NCI-H82 (cell line): ENCODE results near the gene NRBP1.
"Not testable (repeated sequence)": the region's sequence is repeated elsewhere in the genome, so short reads cannot be mapped to it uniquely, and the experiment has no call there.

Source experiments
- DNase-seq: peaks from one replicate; lab custom pipeline; 2025; lab: John Stamatoyannopoulos, UW

NRBP1 gene

DNA sequence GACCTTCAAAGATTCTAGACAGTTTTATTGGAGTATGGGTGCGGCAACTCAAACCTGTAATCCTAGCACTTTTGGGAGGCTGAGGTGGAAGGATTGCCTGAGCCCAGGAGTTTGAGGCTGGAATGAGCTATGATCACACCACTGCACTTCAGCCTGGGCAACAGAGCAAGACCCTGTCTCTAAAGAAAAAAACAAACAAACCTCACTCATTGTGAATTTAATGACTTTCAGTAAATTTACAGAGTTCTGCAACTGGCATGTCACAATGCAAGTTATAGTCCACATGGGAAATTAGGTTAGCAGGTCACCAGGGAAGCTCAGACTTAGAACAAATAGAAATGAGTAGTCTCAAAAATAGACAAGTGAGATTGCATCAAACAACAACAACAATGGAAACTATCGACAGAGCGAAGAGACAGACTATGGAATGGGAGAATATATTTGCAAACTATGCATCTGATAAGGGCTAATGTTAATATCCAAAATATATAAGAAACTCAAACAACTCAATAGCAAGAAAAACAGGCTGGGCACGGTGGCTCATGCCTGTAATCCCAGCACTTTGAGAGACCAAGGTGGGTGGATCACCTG is 6.7 kb upstream of the NRBP1 start:
- DNase-seq = no peak

DNA sequence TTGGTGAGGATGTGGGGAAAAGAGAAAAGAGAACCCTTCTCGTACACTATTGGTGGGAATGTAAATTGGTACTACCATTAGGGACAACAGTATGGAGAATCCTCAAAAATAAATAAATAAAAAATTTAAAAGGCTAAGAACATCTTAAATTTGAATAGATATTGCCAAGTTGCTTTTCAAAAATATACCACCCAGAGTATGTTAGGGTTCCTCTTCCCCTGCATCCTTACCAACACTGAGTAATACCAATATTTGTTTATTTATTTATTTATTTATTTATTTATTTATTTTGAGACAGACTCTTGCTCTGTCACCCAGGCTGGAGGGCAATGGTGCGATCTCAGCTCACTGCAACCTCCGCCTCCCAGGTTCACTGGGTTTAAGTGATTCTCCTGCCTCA is 5.5 kb upstream of the NRBP1 start:
- DNase-seq = no peak

DNA sequence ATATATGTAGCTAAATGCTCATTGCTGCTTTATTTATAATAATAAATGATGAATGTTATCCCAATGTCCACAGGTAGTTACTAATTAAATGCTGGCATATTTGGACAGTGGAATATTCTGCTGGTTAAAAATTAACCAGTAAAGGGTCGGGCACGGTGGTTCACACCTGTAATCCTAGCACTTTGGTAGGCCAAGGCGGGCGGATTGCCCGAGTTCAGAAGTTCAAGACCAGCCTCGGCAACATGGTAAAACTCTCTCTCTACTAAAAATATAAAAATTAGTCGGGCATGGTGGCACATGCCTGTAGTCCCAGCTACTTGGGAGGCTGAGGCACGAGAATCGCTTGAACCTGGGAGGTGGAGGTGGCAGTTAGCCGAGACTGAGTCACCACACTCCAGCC is 3.4 kb upstream of the NRBP1 start:
- DNase-seq = not testable (repeated sequence)

DNA sequence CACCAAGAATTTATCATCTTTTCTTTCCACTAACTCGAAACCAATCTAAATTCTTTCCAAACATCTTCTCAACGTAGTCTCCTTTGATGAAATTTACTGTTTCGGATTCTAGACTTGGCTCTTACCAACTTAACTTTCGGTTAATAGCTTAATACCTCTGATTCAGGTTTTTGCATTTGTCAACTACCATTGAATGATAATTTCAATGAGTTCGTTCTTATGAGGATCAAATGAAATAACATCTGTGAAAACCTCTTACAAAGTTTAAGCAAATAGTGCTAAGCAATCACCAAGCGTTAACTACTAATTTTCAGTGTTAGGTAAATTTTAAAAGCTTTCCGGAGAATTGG is 593 bp upstream of the NRBP1 start:
- DNase-seq = no peak

DNA sequence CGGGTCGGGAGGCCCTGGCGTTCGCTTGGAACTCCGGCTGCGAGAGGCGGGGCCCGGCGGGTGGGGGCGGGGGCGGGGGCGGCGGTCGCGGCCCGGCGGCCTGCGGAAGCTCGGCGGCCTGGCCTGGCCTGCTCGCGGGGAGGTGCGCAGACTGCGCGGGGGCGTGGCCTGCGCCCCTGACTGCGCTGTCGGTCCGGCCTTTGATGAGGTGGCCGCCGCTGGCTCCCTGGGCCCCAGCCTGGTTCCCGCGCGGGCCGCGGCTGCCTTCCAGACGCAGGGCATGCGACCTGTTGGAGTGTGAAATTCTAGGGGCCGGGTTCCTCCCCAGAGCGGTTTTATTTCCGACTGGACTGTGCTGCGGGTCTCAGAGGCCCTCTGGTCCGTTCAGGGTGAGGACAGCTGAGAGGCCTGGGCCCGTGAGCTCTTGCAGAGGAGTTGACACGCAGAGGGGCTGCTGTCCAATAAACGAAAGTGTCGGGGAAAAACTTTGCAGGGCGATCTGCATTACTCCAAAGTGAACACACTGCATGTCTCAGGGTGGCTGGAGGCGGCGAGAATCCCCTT is 629 bp downstream of the NRBP1 start:
- peak; percentile 88 for DNase-seq

DNA sequence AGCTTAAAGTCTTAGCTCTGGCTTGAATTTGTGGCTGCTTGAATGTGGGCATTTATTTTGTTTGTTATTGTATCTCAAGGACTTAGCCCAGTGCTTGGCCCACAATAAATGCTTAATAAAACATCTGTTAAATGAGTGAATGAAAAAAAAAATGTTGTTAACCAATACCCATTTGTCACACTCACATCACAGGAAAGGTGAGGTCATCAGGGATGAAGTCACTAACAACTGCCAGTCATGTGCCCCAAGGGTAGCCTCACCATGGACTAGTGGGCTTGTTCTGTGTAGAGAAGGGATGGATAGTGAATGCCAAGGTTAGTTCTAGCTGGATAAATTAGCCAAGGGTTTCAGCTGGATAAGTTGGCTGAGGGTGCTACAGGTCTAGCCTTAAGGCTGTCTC is 3.0 kb downstream of the NRBP1 start:
- DNase-seq = no peak

DNA sequence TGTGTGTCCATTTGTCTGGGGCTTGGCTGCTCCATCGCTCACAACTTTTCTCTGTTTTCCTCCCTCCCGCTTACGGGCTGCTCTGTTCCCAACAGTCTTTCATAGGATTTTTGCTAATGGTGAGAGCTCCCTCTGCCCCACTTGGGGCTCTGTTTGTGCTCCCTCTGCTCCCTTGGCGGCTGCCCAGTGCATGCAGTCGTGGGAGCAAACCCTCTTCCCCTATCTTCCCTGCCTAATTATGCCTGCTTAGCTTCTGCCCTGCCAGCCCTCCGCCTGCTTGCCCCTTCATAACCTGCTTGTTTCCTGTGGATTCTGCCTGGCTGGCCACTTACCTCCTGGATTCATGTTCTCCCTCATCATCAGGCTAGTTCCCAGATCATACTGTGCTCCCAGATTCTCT is 7.2 kb downstream of the NRBP1 start:
- no peak for DNase-seq

DNA sequence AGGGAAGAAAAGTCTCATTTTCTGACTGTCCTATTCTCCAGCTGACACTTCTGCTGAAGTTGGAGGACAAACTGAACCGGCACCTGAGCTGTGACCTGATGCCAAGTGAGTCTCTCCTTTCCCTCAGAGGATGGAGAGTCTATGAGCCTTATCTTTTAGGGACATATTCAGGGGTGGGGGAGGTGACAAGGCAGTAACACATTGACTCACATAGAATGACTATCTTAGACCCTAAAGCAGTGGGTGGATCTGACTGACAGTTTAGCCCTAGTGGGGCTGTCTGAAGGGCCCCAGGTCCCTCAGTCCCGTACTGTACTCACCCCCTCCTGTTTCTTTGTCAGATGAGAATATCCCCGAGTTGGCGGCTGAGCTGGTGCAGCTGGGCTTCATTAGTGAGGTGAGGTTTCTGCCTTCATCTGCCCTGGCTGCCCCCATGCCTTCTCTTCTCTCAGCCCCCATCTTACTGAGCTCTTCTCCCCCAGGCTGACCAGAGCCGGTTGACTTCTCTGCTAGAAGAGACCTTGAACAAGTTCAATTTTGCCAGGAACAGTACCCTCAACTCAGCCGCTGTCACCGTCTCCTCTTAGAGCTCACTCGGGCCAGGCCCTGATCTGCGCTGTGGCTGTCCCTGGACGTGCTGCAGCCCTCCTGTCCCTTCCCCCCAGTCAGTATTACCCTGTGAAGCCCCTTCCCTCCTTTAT is 12.9 kb downstream of the NRBP1 start:
- no peak for DNase-seq

DNA sequence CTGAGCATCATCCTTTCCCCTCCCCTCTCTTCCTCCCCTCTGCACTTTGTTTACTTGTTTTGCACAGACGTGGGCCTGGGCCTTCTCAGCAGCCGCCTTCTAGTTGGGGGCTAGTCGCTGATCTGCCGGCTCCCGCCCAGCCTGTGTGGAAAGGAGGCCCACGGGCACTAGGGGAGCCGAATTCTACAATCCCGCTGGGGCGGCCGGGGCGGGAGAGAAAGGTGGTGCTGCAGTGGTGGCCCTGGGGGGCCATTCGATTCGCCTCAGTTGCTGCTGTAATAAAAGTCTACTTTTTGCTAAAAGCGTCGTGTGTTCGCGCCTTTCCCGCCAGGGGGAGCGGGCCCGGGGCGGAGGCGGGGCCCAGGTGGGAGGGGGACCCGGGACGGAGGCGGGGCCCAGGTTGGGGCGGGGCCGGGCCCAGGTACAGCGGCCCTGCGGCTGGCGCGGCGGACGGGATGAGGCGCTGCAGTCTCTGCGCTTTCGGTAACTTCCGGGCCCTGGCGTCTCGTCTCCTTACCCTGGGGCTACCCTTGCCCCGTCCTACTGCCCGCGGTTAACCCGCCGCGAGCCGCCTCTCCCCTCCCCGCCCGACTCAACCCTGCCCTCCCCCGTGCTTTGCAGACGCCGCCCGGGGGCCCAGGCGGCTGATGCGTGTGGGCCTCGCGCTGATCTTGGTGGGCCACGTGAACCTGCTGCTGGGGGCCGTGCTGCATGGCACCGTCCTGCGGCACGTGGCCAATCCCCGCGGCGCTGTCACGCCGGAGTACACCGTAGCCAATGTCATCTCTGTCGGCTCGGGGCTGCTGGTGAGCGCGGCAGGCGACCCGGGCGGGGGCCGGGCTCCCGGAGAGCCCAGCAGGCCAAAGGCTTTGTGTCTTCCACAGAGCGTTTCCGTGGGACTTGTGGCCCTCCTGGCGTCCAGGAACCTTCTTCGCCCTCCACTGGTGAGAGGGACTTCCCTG is 13.8 kb downstream of the NRBP1 start, which contains the start of gene KRTCAP3:
TSS of gene KRTCAP3 (plus strand) at position 424 of the 962 bp plus-strand sequence. CDS start at position 456, 32 bp downstream.
- no peak for DNase-seq

DNA sequence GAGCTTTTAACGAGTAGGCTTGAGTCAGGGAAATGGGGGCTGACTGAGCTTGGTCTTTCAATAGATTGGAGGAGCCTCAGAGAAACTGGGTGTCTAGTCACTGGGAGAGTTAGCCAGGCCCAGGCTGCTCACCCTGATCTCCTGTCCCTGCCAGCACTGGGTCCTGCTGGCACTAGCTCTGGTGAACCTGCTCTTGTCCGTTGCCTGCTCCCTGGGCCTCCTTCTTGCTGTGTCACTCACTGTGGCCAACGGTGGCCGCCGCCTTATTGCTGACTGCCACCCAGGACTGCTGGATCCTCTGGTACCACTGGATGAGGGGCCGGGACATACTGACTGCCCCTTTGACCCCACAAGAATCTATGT is 14.5 kb downstream of the NRBP1 start:
- DNase-seq = no peak

DNA sequence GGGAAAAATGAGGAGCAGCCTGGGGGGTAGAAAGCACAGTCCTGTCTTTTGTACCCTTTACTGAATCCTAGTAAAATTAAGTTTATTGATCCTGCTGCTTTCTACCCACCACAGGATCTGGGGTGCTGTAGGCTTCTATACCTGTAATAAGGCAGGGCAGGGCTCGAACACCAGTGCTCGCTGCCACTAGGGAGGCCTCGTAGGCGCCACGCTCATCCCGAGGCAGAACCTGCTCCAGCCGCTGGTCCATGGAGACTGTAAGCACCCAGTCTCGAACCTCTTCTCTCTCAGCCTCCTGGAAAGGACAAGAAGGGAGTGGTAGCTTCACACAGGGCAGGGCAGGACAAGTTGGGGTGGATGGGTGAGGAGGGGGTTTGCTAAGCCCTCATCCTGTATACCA is 16.7 kb downstream of the NRBP1 start:
- no peak for DNase-seq

DNA sequence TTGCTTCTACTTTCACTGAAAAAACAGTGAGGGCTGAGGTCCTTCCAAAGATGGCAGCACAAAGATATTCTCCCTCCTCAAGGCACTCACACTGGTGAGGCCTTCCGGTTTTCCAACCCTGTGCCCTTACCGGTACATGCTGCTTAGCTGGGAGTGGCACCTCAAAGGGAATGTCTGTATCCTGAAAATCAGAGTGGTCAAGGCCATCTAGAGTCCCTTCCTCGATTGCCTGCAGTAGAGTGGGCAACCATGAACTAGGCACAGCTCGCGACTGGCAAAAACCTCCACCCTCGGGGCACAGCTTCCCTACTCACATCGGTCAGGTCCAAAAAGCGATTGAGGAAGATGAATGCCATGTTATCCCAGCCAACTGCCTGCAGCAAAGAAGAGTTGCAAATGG is 17.2 kb downstream of the NRBP1 start:
- no peak for DNase-seq

DNA sequence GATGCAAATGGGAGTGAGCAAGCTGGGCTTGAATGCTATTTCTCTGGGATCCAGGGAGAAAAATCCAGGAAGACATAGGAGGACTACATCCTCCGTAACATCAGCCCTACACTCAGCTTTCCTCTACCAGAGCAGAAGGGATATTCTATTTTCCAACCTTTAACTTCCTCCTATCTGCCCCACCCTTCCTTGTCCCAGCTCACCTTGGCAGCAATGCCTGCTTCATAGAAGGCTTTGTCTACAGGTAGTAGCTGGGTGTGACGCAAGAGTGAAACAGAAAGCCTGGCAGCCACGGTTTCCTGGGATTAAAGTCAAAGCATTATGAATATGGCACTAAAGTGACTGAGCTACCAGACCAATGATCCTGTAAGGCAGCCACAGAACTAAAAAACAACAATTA is 17.6 kb downstream of the NRBP1 start:
- no peak for DNase-seq

DNA sequence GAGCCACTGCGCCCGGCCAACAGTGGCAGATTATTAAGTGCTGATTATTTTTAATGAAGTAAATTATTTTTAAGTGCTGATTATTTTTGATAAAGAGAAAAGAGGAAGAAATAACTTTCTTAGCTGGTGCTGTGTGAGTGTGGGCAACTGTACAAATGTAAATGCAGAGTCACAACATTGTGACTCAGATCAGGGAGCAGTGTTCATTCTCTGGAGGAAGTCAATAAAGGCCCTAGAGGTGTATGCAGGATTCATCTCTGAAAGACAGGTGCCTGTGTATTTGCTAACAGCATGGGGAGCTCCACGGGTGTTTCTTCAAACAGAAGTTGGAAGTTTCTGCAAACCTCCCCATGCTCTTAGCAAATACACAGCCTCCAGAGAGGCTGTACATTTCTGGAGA is 19.9 kb downstream of the NRBP1 start:
- DNase-seq = no peak

DNA sequence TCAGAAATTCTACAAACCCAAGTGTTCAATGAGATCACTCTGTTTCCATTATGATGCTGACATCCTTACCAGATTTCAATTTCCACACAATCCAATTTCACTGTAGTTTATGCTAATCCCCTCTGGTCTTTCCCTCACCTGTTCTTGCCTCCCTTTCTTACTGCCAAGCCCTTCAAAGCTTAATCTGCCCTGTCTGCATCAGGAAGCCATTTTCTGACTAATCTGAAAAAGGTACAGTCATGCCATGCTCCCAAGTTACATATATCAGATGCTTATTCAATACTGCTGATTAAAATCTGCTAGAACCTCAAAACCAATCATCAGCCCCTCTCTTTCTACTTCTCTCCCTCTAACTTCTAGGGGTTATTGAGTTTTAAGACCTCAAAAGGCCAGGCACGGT is 22.7 kb downstream of the NRBP1 start:
- peak; percentile 81 for DNase-seq

DNA sequence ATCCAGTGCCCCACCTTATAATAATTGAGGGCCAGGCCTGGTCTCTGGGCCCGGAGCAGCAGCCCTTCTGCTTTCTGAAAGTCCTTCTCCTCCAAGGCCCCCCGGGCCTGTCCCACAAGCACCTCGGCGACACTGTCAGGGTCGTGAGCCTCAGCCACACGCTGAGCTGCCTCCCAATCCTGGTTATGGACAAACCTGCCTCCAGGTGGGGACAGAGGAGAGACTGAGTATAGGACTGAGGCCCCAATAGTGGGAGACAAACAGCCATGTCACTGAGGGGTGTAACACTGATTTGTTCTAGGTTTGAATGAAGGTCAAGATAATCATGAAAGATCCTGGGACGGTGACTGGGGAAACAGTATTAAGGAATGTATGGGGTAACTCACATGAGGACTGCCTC is 25.5 kb downstream of the NRBP1 start:
- DNase-seq = no peak

DNA sequence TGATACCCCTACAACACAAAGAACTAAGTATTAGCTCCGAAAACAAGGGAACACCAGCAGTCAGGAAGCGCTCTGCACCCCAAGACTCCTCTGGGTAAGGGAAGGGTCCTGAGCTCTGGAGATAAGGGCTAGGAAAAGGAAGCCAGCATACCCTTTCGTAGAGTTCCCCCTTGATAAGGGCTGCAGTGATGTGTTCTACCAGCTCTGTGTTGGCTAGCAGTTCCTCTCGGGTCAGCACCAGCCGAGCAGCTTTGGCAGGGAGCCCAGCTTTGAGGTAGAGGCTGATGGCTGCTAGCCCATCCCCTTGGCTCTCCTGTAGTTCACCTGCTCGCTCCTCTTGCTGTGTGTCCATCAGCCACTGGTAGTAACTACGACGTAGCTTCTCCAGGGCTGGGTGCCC is 32.7 kb downstream of the NRBP1 start:
- no peak for DNase-seq

DNA sequence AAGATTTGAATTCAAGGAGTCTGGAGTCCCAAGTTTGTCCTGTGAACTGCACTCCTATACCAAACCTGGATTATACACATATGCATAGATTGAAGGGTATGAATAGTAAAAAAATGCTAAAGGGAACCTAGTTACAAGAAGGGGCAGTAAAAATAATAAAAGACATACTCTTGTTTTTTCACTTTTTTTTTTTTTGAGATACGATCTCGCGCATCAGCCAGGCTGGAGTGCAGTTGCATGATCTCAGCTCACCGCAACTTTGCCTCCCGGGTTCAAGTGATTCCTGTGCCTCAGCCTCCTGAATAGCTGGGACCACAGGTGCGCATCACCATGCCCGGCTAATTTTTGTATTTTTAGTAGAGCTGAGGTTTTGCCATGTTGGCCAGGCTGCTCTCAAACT is 36.0 kb downstream of the NRBP1 start:
- DNase-seq = no peak

DNA sequence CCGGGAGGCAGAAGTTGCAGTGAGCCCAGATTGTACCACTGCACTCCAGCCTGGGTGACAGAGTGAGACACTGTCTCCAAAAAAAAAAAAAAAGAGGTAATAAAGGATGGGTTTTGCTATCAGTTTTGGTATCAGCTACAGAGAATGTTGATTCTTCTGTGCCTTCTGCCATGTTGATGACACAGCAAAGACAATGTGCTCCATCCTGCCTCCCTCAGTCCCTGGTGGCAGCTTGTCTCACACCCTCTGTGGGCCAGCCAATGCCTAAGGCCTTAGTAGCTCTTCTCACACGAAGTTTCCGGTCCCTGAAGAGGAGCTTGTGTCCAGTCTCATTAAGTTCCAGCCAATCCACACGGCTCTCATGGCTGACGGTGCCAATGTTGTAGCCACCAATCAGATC is 43.5 kb downstream of the NRBP1 start:
- DNase-seq = no peak

DNA sequence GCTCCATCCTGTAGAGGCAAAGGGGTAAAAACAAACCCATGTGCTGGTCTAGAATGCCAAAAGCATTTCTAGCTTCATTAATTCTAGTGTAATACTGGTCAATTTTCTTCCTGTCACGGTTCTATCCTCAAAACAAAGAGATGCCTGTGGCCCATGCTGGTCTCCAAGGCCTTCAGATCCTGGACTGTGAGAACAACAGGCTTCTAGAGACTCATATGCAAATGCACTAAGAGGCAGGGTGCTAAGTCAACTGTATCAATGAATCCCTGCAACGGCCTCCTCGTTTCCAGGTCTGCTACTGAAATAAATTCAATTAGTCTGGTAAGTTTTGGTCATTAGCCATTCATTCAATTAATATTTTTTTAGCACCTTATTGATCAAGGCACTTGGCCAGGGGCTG is 57.1 kb downstream of the NRBP1 start:
- no peak for DNase-seq

DNA sequence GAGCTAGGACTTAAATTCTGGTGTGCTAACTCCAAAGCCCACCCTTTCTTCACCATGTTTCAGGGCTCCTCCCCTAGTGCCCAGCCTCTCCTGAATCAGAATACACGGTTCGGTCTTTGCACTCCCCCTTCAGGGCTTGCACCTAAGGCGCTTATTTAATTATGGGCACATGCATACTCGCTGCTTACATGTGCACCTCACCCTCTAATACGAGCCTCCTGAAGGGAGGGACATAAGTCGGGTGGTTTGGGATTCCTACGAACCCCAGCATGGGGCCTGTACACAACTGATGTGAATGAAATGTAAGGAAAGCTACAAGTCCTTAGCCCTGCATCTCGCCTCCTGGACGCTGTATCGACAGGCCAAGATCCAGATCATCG is 60.7 kb downstream of the NRBP1 start:
- DNase-seq = peak; percentile 87

DNA sequence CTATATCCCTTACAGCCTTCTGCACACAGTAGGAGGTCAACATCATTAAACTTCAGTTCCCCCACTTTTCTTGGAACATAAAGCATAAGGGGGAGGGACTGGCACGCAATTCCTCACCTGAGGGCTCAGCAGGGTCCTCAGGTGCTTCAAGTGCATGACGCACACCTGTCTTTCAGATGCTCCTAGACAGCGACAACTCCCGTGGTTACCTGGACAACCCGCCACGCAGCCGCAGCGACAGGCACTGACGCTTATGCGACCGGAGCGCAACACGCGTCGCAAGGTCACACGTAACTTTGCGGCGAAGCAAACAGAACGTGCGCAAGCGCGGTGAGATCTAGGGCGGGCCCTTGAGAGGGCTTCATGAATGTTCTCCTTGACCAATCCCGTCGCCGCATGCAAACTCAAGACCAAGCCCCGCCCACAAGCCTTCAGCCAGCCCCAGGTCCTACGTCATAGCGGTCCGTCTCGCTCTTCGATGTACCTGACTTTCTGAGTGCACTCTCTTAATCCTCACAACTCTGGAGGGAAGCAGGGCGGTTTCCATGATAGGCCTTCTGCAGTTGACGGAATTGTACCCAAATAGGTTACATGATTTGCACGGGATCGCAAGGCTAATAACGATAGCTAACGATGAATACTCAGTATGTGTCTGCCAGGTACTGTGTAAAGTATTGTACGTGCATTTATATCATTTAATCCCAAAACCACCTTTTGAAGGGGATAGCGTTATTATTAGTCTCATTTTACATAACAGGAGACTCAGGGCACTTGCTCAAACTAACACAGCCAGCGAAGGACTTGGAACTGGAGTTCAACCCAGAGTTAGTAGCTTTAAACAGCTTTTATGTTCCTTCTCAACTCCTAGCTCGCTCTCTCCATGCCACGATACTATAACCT is 61.3 kb downstream of the NRBP1 start, which contains the start of gene IFT172:
TSS of gene IFT172 (minus strand) at position 246 of the 900 bp plus-strand sequence. CDS start at position 156, 90 bp downstream.
- peak; percentile 100 for DNase-seq
